HEK293 (cell line): ENCODE data around the gene MCU.

ENCODE experiments used
- CTCF ChIA-PET: fragments of 350-600 bp; formaldehyde crosslinking; extraction: SDS; loops from one replicate; lab custom pipeline; 2021; ENCODE audit warnings: antibody characterized with exemption; lab: Yijun Ruan, JAX
- POLR2A ChIA-PET: fragments of 300-600 bp; formaldehyde crosslinking; extraction: SDS; loops from one replicate; lab custom pipeline; 2020; ENCODE audit warnings: antibody characterized with exemption, inconsistent platforms; lab: Yijun Ruan, JAX
- H3K27ac ChIP-seq: fragments of 200-500 bp; sonication (Bioruptor generic); 2 replicates; pipeline ENCODE4 v1.5.1; 2014; ENCODE audit warnings: low read depth, low read length, control low read depth, inconsistent platforms; ENCODE audit errors: extremely low read depth
- H3K36me3 ChIP-seq, 2 experiments: fragments of 200-500 bp in 1 of 2; sonication (Bioruptor generic) in 1 of 2; 1 replicate in 1 of 2; 2 replicates in 1 of 2; pipeline ENCODE4 v1.5.1; 2014 to 2017; ENCODE audit warnings: inconsistent platforms in 2 of 2, low read length in 2 of 2; ENCODE audit not compliant: control insufficient read depth in 2 of 2, insufficient read depth in 1 of 2
- H3K4me1 ChIP-seq: fragments of 200-500 bp; sonication (Bioruptor generic); 2 replicates; pipeline ENCODE4 v1.5.1; 2014; ENCODE audit warnings: mild to moderate bottlenecking, low read length, inconsistent platforms; ENCODE audit not compliant: control insufficient read depth, insufficient read depth
- H3K4me3 ChIP-seq: 2 replicates; pipeline ENCODE4 v1.5.1; 2011; ENCODE audit warnings: low read depth, mild to moderate bottlenecking, control low read depth, low read length, moderate library complexity
- H3K9me3 ChIP-seq: fragments of 200-500 bp; sonication (Bioruptor generic); 2 replicates; pipeline ENCODE4 v1.5.1; 2014; ENCODE audit warnings: low read depth, low read length, inconsistent platforms; ENCODE audit not compliant: control insufficient read depth, insufficient read depth
- CTCF ChIP-seq: fragments of 450-650 bp; formaldehyde crosslinking; IDR thresholded peaks from 2 replicates; pipeline ENCODE4 v1.5.1; 2016; ENCODE audit warnings: missing biosample characterization, missing genetic modification characterization
- HOXA7 ChIP-seq: sonication (generic); formaldehyde crosslinking; IDR thresholded peaks from 2 replicates; pipeline ENCODE4 v1.8.1; 2022; ENCODE audit warnings: missing genetic modification reagents, borderline replicate concordance
- HOXC10 ChIP-seq: sonication (generic); formaldehyde crosslinking; IDR thresholded peaks from 2 replicates; pipeline ENCODE4 v1.8.1; 2023; ENCODE audit warnings: mild to moderate bottlenecking, missing genetic modification reagents
- KLF7 ChIP-seq: fragments of 450-650 bp; formaldehyde crosslinking; IDR thresholded peaks from 2 replicates; pipeline ENCODE4 v1.5.1; 2016; ENCODE audit warnings: missing biosample characterization, missing genetic modification characterization, borderline replicate concordance
- SP2 ChIP-seq: fragments of 450-650 bp; formaldehyde crosslinking; IDR thresholded peaks from 2 replicates; pipeline ENCODE4 v1.5.1; 2016; ENCODE audit warnings: missing biosample characterization, missing genetic modification characterization
- TCF7L2 ChIP-seq: IDR thresholded peaks from 2 replicates; pipeline ENCODE4 v1.6.1; 2011; ENCODE audit warnings: low read depth, mild to moderate bottlenecking, inconsistent platforms, low read length, moderate library complexity, borderline replicate concordance
- YY2 ChIP-seq: fragments of 450-650 bp; formaldehyde crosslinking; IDR thresholded peaks from 2 replicates; pipeline ENCODE4 v1.5.1; 2016; ENCODE audit warnings: missing biosample characterization, missing genetic modification characterization
- ZNF155 ChIP-seq: fragments of 450-650 bp; formaldehyde crosslinking; IDR thresholded peaks from 2 replicates; pipeline ENCODE4 v1.5.1; 2016; ENCODE audit warnings: missing biosample characterization, missing genetic modification characterization
- ZNF157 ChIP-seq: fragments of 450-650 bp; formaldehyde crosslinking; IDR thresholded peaks from 2 replicates; pipeline ENCODE4 v1.5.1; 2016; ENCODE audit warnings: missing biosample characterization, missing genetic modification characterization
- ZNF16 ChIP-seq: fragments of 450-650 bp; formaldehyde crosslinking; IDR thresholded peaks from 2 replicates; pipeline ENCODE4 v1.5.1; 2016; ENCODE audit warnings: low read depth, missing biosample characterization, missing genetic modification characterization
- ZNF214 ChIP-seq: fragments of 450-650 bp; formaldehyde crosslinking; IDR thresholded peaks from 2 replicates; pipeline ENCODE4 v1.5.1; 2017; ENCODE audit warnings: missing biosample characterization, mild to moderate bottlenecking, missing genetic modification characterization, borderline replicate concordance
- ZNF302 ChIP-seq: fragments of 450-650 bp; formaldehyde crosslinking; IDR thresholded peaks from 2 replicates; pipeline ENCODE4 v1.5.1; 2016; ENCODE audit warnings: missing biosample characterization, missing genetic modification characterization, low read depth
- ZNF341 ChIP-seq: fragments of 450-650 bp; formaldehyde crosslinking; IDR thresholded peaks from 2 replicates; pipeline ENCODE4; 2016; ENCODE audit warnings: low read depth, missing biosample characterization, missing genetic modification characterization
- ZNF350 ChIP-seq: fragments of 450-650 bp; formaldehyde crosslinking; IDR thresholded peaks from 2 replicates; pipeline ENCODE4 v1.5.0; 2017; ENCODE audit warnings: missing biosample characterization, mild to moderate bottlenecking, missing genetic modification characterization
- ZNF394 ChIP-seq: fragments of 450-650 bp; formaldehyde crosslinking; IDR thresholded peaks from 2 replicates; pipeline ENCODE4 v1.5.1; 2016; ENCODE audit warnings: missing biosample characterization, missing genetic modification characterization, mild to moderate bottlenecking, moderate library complexity, borderline replicate concordance
- ZNF521 ChIP-seq: fragments of 450-650 bp; formaldehyde crosslinking; IDR thresholded peaks from 2 replicates; pipeline ENCODE4 v1.5.1; 2017; ENCODE audit warnings: missing biosample characterization, mild to moderate bottlenecking, missing genetic modification characterization
- ZNF548 ChIP-seq: fragments of 450-650 bp; formaldehyde crosslinking; IDR thresholded peaks from 2 replicates; pipeline ENCODE4 v1.5.1; 2016; ENCODE audit warnings: missing biosample characterization, missing genetic modification characterization
- ZNF585B ChIP-seq: fragments of 450-650 bp; formaldehyde crosslinking; IDR thresholded peaks from 2 replicates; pipeline ENCODE4 v1.5.1; 2016; ENCODE audit warnings: missing biosample characterization, missing genetic modification characterization
- ZNF610 ChIP-seq: fragments of 450-650 bp; formaldehyde crosslinking; IDR thresholded peaks from 2 replicates; pipeline ENCODE4 v1.5.1; 2016; ENCODE audit warnings: missing biosample characterization, missing genetic modification characterization, borderline replicate concordance
- ZNF621 ChIP-seq: fragments of 450-650 bp; formaldehyde crosslinking; IDR thresholded peaks from 2 replicates; pipeline ENCODE4 v1.5.1; 2017; ENCODE audit warnings: missing biosample characterization, missing genetic modification characterization
- ZNF626 ChIP-seq: fragments of 450-650 bp; sonication (Bioruptor Pico); formaldehyde crosslinking; IDR thresholded peaks from 2 replicates; pipeline ENCODE4 v1.5.1; 2018; ENCODE audit warnings: missing biosample characterization, missing genetic modification characterization, inconsistent platforms
- ZNF776 ChIP-seq: fragments of 450-650 bp; formaldehyde crosslinking; IDR thresholded peaks from 2 replicates; pipeline ENCODE4 v1.5.0; 2017; ENCODE audit warnings: missing biosample characterization, missing genetic modification characterization, borderline replicate concordance
- ZNF792 ChIP-seq: fragments of 450-650 bp; formaldehyde crosslinking; IDR thresholded peaks from 2 replicates; pipeline ENCODE4 v1.5.1; 2016; ENCODE audit warnings: missing biosample characterization, missing genetic modification characterization
- ZNF830 ChIP-seq: fragments of 450-650 bp; IDR thresholded peaks from 2 replicates; pipeline ENCODE4 v1.5.0; 2018; ENCODE audit warnings: missing biosample characterization, missing genetic modification characterization, low read depth, mild to moderate bottlenecking, moderate library complexity
- ZSCAN16 ChIP-seq: fragments of 450-650 bp; formaldehyde crosslinking; IDR thresholded peaks from 2 replicates; pipeline ENCODE4 v1.5.1; 2016; ENCODE audit warnings: missing biosample characterization, missing genetic modification characterization
- TF ChIP-seq, protein P1 (sequence below): fragments of 450-650 bp; formaldehyde crosslinking; IDR thresholded peaks from 2 replicates; pipeline ENCODE4 v1.5.1; 2016; ENCODE audit warnings: missing biosample characterization, missing genetic modification characterization

The MCU gene

GRCh38 chr10:72840319-72840718 is 148.4 kb downstream of the MCU start:
- CTCF ChIA-PET = interaction anchor here (0.6 kb wide), 1 partner anchor 91 kb away, joined by 3 read pairs; no protein-coding TSS in a partner anchor
- no peaks in the 10 kb centered on the region for H3K4me1 ChIP-seq
- TF ChIP-seq ZNF157 (tag by site-specific recombination) (no peak), SP2 (no peak), ZNF776 (tag by site-specific recombination) (no peak), ZNF16 (tag by site-specific recombination) (no peak), ZSCAN16 (no peak), CTCF (no peak), ZNF214 (no peak), ZNF621 (no peak), YY2 (no peak), ZNF394 (tag by site-specific recombination) (no peak), ZNF155 (no peak), TCF7L2 (no peak), ZNF350 (tag by site-specific recombination) (no peak), ZNF830 (tag by site-specific recombination) (no peak)
- TF ChIP-seq, all 188 proteins: peak for 0
- H3K4me3 ChIP-seq = no peak overlapping the region
- POLR2A ChIA-PET = no interaction called here
- no peak overlapping the region for H3K27ac ChIP-seq
- H3K36me3 ChIP-seq = no peaks in the 10 kb centered on the region
- H3K9me3 ChIP-seq = no peaks in the 10 kb centered on the region

- no peaks in the 10 kb centered on the region for H3K36me3 ChIP-seq
- H3K27ac ChIP-seq = no peak overlapping the region
- ChIA-PET POLR2A (interaction anchor here (0.6 kb wide), 1 partner anchor 212 kb away, joined by 4 read pairs; no protein-coding TSS in a partner anchor), CTCF (interaction anchor here (0.6 to 1.4 kb wide), 3 partner anchors 9 to 1633 kb away, joined by 3 to 8 read pairs (median 5); no protein-coding TSS in a partner anchor)
- no peak overlapping the region for H3K4me3 ChIP-seq
- H3K9me3 ChIP-seq = no peaks in the 10 kb centered on the region
- no peak for TF ChIP-seq ZNF585B (tag by site-specific recombination)
- no peak for TF ChIP-seq ZNF341 (tag by site-specific recombination)
- no peak for TF ChIP-seq ZNF521 (tag by site-specific recombination)
- TF ChIP-seq ZNF302 (tag by site-specific recombination) = no peak
- no peak for TF ChIP-seq ZNF610 (tag by site-specific recombination)
- no peak for TF ChIP-seq ZNF548 (tag by site-specific recombination)
- TF ChIP-seq ZNF626 (tag by site-specific recombination) = no peak
- no peak for TF ChIP-seq HOXA7 (CRISPR knock-in tag)
- no peaks in the 10 kb centered on the region for H3K4me1 ChIP-seq
Measured at GRCh38 chr10:72841487-72841886, 149.5 kb downstream of the MCU start.

- Histone ChIP-seq H3K4me3 (no peak overlapping the region), H3K9me3 (no peaks in the 10 kb centered on the region), H3K4me1 (no peaks in the 10 kb centered on the region), H3K36me3 (no peaks in the 10 kb centered on the region), H3K27ac (no peak overlapping the region)
- POLR2A ChIA-PET = interaction anchor here (0.6 kb wide), 1 partner anchor 211 kb away, joined by 4 read pairs; no protein-coding TSS in a partner anchor
- CTCF ChIA-PET = interaction anchor here (0.6 to 1.4 kb wide), 3 partner anchors 9 to 780 kb away, joined by 3 to 8 read pairs (median 5); no protein-coding TSS in a partner anchor
- TF ChIP-seq ZNF792 (tag by site-specific recombination) (no peak), ZNF155 (no peak), HOXC10 (CRISPR knock-in tag) (no peak), ZNF302 (tag by site-specific recombination) (no peak), KLF7 (tag by site-specific recombination) (no peak)
- TF ChIP-seq, protein P1, sequence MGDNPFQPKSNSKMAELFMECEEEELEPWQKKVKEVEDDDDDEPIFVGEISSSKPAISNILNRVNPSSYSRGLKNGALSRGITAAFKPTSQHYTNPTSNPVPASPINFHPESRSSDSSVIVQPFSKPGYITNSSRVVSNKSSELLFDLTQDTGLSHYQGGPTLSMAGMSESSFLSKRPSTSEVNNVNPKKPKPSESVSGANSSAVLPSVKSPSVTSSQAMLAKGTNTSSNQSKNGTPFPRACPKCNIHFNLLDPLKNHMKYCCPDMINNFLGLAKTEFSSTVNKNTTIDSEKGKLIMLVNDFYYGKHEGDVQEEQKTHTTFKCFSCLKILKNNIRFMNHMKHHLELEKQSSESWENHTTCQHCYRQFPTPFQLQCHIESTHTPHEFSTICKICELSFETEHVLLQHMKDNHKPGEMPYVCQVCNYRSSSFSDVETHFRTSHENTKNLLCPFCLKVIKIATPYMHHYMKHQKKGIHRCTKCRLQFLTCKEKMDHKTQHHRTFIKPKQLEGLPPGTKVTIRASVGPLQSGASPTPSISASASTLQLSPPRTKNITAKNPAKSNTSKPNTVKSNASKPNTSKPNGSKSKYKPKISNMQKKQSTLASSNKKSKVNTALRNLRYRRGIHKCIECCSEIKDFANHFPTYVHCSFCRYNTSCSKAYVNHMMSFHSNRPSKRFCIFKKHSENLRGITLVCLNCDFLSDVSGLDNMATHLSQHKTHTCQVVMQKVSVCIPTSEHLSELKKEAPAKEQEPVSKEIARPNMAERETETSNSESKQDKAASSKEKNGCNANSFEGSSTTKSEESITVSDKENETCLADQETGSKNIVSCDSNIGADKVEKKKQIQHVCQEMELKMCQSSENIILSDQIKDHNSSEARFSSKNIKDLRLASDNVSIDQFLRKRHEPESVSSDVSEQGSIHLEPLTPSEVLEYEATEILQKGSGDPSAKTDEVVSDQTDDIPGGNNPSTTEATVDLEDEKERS (tag by site-specific recombination) = no peak
Measured at GRCh38 chr10:72842164-72842563, 150.2 kb downstream of the MCU start.
